Loucy (cell line): ENCODE results near the gene ST3GAL5.

Source experiments
- H2AFZ ChIP-seq: fragments of 200-600 bp; sonication (generic); 2 replicates; pipeline ENCODE4 v1.6.0; 2016; ENCODE audit warnings: antibody characterized with exemption, mild to moderate bottlenecking, low read length, moderate library complexity
- H3F3A ChIP-seq: fragments of 200-600 bp; 2 replicates; pipeline ENCODE4 v1.6.0; 2016; ENCODE audit warnings: antibody characterized with exemption, low read depth, mild to moderate bottlenecking
- H3K27me3 ChIP-seq: fragments of 200-600 bp; sonication (generic); 2 replicates; pipeline ENCODE4 v1.6.1; 2014; ENCODE audit warnings: low read length, mild to moderate bottlenecking; ENCODE audit not compliant: insufficient read depth, poor library complexity, severe bottlenecking
- H3K36me3 ChIP-seq: fragments of 200-600 bp; sonication (generic); 2 replicates; pipeline ENCODE4 v1.6.1; 2016; ENCODE audit warnings: low read length; ENCODE audit not compliant: insufficient read depth
- H3K4me1 ChIP-seq: fragments of 200-600 bp; sonication (generic); 2 replicates; pipeline ENCODE4 v1.5.1; 2014; ENCODE audit warnings: low read length, mild to moderate bottlenecking; ENCODE audit not compliant: insufficient read depth, poor library complexity, severe bottlenecking
- H3K4me2 ChIP-seq: fragments of 200-600 bp; sonication (generic); 2 replicates; pipeline ENCODE4 v1.6.0; 2014; ENCODE audit warnings: antibody characterized with exemption, low read length, low read depth, mild to moderate bottlenecking; ENCODE audit not compliant: poor library complexity, severe bottlenecking
- H3K4me3 ChIP-seq: fragments of 200-600 bp; sonication (generic); 2 replicates; pipeline ENCODE4 v1.5.1; 2014; ENCODE audit warnings: low read length, mild to moderate bottlenecking, mixed read lengths; ENCODE audit not compliant: poor library complexity, severe bottlenecking
- H3K79me2 ChIP-seq: fragments of 200-600 bp; sonication (generic); 2 replicates; pipeline ENCODE4 v1.6.1; 2014; ENCODE audit warnings: low read length; ENCODE audit not compliant: insufficient read depth
- H3K9ac ChIP-seq: fragments of 200-600 bp; sonication (generic); 2 replicates; pipeline ENCODE4 v1.6.0; 2014; ENCODE audit warnings: mild to moderate bottlenecking, low read depth, low read length, moderate library complexity; ENCODE audit not compliant: poor library complexity, severe bottlenecking
- H3K9me2 ChIP-seq: fragments of 200-600 bp; sonication (generic); replicated peaks from 2 replicates; pipeline ENCODE4 v1.6.1; 2016; ENCODE audit warnings: low read depth, low read length, mixed read lengths
- H3K9me3 ChIP-seq: fragments of 200-600 bp; sonication (generic); 2 replicates; pipeline ENCODE4 v1.6.1; 2014; ENCODE audit warnings: mild to moderate bottlenecking, antibody characterized with exemption, low read length, low read depth; ENCODE audit not compliant: insufficient read depth
- H4K20me1 ChIP-seq: fragments of 200-600 bp; sonication (generic); 2 replicates; pipeline ENCODE4 v1.6.0; 2014; ENCODE audit warnings: antibody characterized with exemption, low read length, mild to moderate bottlenecking; ENCODE audit not compliant: insufficient read depth, poor library complexity, severe bottlenecking
- EZH2phosphoT487 ChIP-seq: fragments of 200-600 bp; IDR thresholded peaks from 2 replicates; pipeline ENCODE4 v1.6.1; 2018; ENCODE audit warnings: antibody characterized with exemption, mild to moderate bottlenecking, moderate library complexity, borderline replicate concordance
- TF ChIP-seq, protein P1 (sequence below): fragments of 200-600 bp; sonication (generic); conservative IDR thresholded peaks from 2 replicates; pipeline ENCODE4 v1.5.1; 2014; ENCODE audit warnings: mild to moderate bottlenecking, antibody characterized with exemption, low read length

The ST3GAL5 gene

DNA sequence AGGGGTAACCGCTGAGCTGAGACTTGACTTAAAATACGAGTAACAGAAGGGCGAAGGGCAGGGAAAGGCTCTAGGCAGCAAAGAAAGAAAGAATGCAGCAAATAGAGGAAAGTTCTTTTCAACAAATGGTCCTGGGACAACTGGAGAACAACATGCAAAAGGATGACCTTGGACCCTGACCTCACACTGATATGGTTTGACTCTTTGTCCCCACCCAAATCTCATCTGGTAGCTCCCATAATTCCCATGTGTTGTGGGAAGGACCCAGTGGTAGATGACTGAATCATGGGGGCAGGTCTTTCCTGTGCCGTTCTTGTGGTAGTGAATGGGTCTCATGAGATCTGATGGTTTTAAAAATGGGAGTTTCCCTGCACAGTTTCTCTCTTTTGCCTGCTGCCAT is 33.9 kb downstream of the ST3GAL5 start:
- Histone ChIP-seq H3K27me3 (no peaks in the 10 kb centered on the region), H3F3A (peaks cover 21% of the 10 kb centered on the region), H3K9ac (peak overlapping the region; percentile 77), H3K9me3 (no peaks in the 10 kb centered on the region), H4K20me1 (no peaks in the 10 kb centered on the region), H3K9me2 (no peaks in the 10 kb centered on the region), H3K36me3 (peaks cover 30% of the 10 kb centered on the region; the same call in 1 of the 2 replicates), H2AFZ (no peak overlapping the region), H3K4me3 (no peak overlapping the region), H3K79me2 (peaks cover 13% of the 10 kb centered on the region; the same call in 1 of the 2 replicates), H3K4me1 (peaks cover 43% of the 10 kb centered on the region), H3K4me2 (peak overlapping the region; percentile 83)
- TF ChIP-seq EZH2phosphoT487 = no peak
- TF ChIP-seq, protein P1, sequence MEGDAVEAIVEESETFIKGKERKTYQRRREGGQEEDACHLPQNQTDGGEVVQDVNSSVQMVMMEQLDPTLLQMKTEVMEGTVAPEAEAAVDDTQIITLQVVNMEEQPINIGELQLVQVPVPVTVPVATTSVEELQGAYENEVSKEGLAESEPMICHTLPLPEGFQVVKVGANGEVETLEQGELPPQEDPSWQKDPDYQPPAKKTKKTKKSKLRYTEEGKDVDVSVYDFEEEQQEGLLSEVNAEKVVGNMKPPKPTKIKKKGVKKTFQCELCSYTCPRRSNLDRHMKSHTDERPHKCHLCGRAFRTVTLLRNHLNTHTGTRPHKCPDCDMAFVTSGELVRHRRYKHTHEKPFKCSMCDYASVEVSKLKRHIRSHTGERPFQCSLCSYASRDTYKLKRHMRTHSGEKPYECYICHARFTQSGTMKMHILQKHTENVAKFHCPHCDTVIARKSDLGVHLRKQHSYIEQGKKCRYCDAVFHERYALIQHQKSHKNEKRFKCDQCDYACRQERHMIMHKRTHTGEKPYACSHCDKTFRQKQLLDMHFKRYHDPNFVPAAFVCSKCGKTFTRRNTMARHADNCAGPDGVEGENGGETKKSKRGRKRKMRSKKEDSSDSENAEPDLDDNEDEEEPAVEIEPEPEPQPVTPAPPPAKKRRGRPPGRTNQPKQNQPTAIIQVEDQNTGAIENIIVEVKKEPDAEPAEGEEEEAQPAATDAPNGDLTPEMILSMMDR = no peak

- peaks cover 23% of the 10 kb centered on the region; the same call in 1 of the 2 replicates for H3K36me3 ChIP-seq
- no peaks in the 10 kb centered on the region for H4K20me1 ChIP-seq
- H3K9ac ChIP-seq = peak overlapping the region; percentile 77
- peak overlapping the region; percentile 83 for H3K4me2 ChIP-seq
- H3K4me3 ChIP-seq = peak overlapping the region; percentile 66
- peaks cover 21% of the 10 kb centered on the region for H3F3A ChIP-seq
- H3K27me3 ChIP-seq = no peaks in the 10 kb centered on the region
- peak overlapping the region; percentile 40; the same call in 1 of the 2 replicates for H2AFZ ChIP-seq
- TF ChIP-seq EZH2phosphoT487 = no peak
- TF ChIP-seq, protein P1 = no peak
- no peaks in the 10 kb centered on the region for H3K9me2 ChIP-seq
- H3K4me1 ChIP-seq = peaks cover 43% of the 10 kb centered on the region
- H3K9me3 ChIP-seq = no peaks in the 10 kb centered on the region
- H3K79me2 ChIP-seq = peaks cover 13% of the 10 kb centered on the region; the same call in 1 of the 2 replicates
These were observed 34.7 kb downstream of the ST3GAL5 start for GRCh38 chr2:85854166-85854509.

GRCh38 chr2:85853499-85854165 is 35.2 kb downstream of the ST3GAL5 start:
- peaks cover 21% of the 10 kb centered on the region for H3F3A ChIP-seq
- no peak for TF ChIP-seq EZH2phosphoT487
- TF ChIP-seq, protein P1 = no peak
- H3K9me3 ChIP-seq = no peaks in the 10 kb centered on the region
- peak overlapping the region; percentile 83 for H3K4me2 ChIP-seq
- peaks cover 13% of the 10 kb centered on the region; the same call in 1 of the 2 replicates for H3K79me2 ChIP-seq
- H3K4me3 ChIP-seq = peak overlapping the region; percentile 66
- H3K9ac ChIP-seq = peak overlapping the region; percentile 77
- H3K4me1 ChIP-seq = peaks cover 43% of the 10 kb centered on the region
- peaks cover 18% of the 10 kb centered on the region; the same call in 1 of the 2 replicates for H3K36me3 ChIP-seq
- H3K9me2 ChIP-seq = no peaks in the 10 kb centered on the region
- peak overlapping the region; percentile 40; the same call in 1 of the 2 replicates for H2AFZ ChIP-seq
- no peaks in the 10 kb centered on the region for H3K27me3 ChIP-seq
- H4K20me1 ChIP-seq = no peaks in the 10 kb centered on the region
